ENCODE results near the gene MRTFA. TPM values are rescaled to one million over a fixed set of nuclear protein-coding genes. Genes with fewer than 3 reads are reported as not detected.

MRTFA gene
- total and polyA plus RNA-seq, 2 of the 13 experiments (the other 11 are each of a cell fraction or from before 2014, with no cell fraction given) = 2.4 to 8.2 TPM

DNA sequence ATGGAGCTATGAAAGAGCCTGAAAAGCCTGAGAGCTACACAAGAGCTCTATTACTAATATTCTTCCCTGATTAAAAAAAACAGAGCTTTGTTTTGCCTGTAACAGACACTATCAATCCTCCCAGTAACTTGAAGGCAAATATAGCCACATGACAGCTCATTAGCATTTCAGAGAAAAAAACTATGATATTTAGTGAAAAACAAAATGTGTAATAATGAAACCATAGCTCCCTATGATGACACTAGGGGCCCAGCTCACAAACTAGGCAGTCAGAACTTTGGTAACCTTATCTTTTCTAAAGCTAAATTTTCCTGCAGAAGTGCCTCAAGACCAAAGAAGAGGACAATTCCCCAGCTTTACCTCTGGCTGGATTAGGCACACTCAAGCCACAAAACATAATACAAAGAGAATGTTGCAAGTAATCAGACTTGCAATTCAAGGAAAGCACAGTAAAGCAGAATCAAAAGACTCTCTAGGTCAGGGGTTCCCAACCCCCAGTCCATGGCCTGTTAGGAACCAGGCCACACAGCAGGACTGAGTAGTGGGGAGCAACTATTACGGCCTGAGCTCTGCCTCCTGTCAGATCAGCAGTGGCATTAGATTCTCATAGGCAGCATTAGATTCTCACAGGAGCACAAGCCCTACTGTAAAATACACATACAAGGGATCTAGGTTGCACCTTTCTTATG, 53.3 kb downstream of the MRTFA start:
- in situ Hi-C loops (cut with HindIII; ENCODE audit: extremely low pct_ligation_motif_present, low pct_unique_long_range_greater_than_20kb) (no loop called here), intact Hi-C loops (cut with micrococcal nuclease; ENCODE audit: unreplicated experiment) (loop anchor here (10.0 kb wide), 2 partner anchors 52 to 58 kb away; partner anchors contain the start of gene MRTFA)
- Histone ChIP-seq H2AFZ (ENCODE audit: low read length) (no peak overlapping the region), H3K4me2 (ENCODE audit: low read depth, low read length) (no peak overlapping the region), H3K36me3 (replicated peaks in 1 of 2; ENCODE audit: control insufficient read depth in 1 of 2, insufficient read depth in 2 of 2, low read length in 2 of 2) (peaks cover 0 to 2% of the 10 kb centered on the region in 2 experiments; a peak in 2 of 5 replicates), H3K4me3 (replicated peaks in 1 of 3; ENCODE audit: insufficient read depth in 1 of 3, low read depth in 2 of 3, low read length in 3 of 3) (no peak overlapping the region), H3K27ac (ENCODE audit: extremely low read length, insufficient read depth, low read length) (no peak overlapping the region), H3K4me1 (ENCODE audit: insufficient read depth, low read length) (peaks cover 35% of the 10 kb centered on the region), H3K27me3 (ENCODE audit: control insufficient read depth in 1 of 2, insufficient read depth in 2 of 2, low read length in 2 of 2) (no peaks in the 10 kb centered on the region), H3K9ac (ENCODE audit: insufficient read depth, low read depth, low read length) (no peak overlapping the region), H4K20me1 (ENCODE audit: insufficient read depth, low read length) (no peaks in the 10 kb centered on the region), H3K9me3 (ENCODE audit: low read length) (no peaks in the 10 kb centered on the region), H3K79me2 (ENCODE audit: insufficient read depth, low read length) (peaks cover 12% of the 10 kb centered on the region)
- WGBS (ENCODE audit: low lambda C conversion rate) = 88% methylated on average over 1 of the region's 1 CpG
- TF ChIP-seq ZNF772 (CRISPR knock-in tag; IDR thresholded peaks at IDR 0.05) (no peak), RELA (CRISPR knock-in tag; IDR thresholded peaks at IDR 0.05) (no peak), ZNF354B (CRISPR knock-in tag; IDR thresholded peaks at IDR 0.05) (no peak), FOXA3 (CRISPR knock-in tag; IDR thresholded peaks at IDR 0.05) (no peak), GABPB1 (CRISPR knock-in tag; IDR thresholded peaks at IDR 0.05) (no peak), SP2 (CRISPR knock-in tag; IDR thresholded peaks at IDR 0.05) (no peak), ZKSCAN1 (IDR thresholded peaks at IDR 0.05; ENCODE audit: low read length) (no peak)
- CTCF ChIA-PET (ENCODE audit: low intra/inter-chr PET ratio, low total read pairs) = no interaction called here
- no TSS peak for BruUV-seq (replicated peaks)
- FAIRE-seq (no peak), ATAC-seq (no peak), DNase-seq (ENCODE audit: low spot score) (no peak)
- POLR2A ChIA-PET = interaction anchor here (0.8 to 1.1 kb wide), 2 partner anchors 38 to 85 kb away, joined by 3 read pairs; no protein-coding TSS in a partner anchor

DNA sequence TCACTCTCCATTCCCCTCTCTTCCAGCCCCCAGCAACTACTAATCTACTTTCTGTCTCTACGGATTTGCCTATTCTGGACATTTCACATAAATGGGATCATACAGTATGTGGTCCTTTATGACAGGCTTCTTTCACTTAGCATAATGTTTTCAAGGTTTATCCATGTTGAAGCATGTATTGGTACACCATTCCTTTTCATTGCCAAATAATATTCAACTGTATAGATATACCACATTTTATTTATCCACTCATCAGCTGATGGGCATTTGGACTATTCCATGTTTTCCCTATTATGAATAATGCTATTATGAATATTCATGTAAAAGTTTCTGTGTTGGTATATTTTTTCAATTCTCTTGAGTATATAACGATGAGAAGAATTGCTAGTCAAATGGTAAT, 54.5 kb downstream of the MRTFA start:
- Histone ChIP-seq H2AFZ (ENCODE audit: low read length) (no peak overlapping the region), H3K4me1 (ENCODE audit: insufficient read depth, low read length) (peaks cover 24% of the 10 kb centered on the region), H3K36me3 (replicated peaks in 1 of 2; ENCODE audit: control insufficient read depth in 1 of 2, insufficient read depth in 2 of 2, low read length in 2 of 2) (peaks cover 0 to 2% of the 10 kb centered on the region in 2 experiments; a peak in 2 of 5 replicates), H4K20me1 (ENCODE audit: insufficient read depth, low read length) (no peaks in the 10 kb centered on the region), H3K4me2 (ENCODE audit: low read depth, low read length) (no peak overlapping the region), H3K4me3 (replicated peaks in 1 of 3; ENCODE audit: insufficient read depth in 1 of 3, low read depth in 2 of 3, low read length in 3 of 3) (no peak overlapping the region), H3K9me3 (ENCODE audit: low read length) (no peaks in the 10 kb centered on the region), H3K27ac (ENCODE audit: extremely low read length, insufficient read depth, low read length) (no peak overlapping the region), H3K9ac (ENCODE audit: insufficient read depth, low read depth, low read length) (no peak overlapping the region), H3K79me2 (ENCODE audit: insufficient read depth, low read length) (peaks cover 13% of the 10 kb centered on the region), H3K27me3 (ENCODE audit: control insufficient read depth in 1 of 2, insufficient read depth in 2 of 2, low read length in 2 of 2) (no peaks in the 10 kb centered on the region)
- in situ Hi-C loops (cut with HindIII; ENCODE audit: extremely low pct_ligation_motif_present, low pct_unique_long_range_greater_than_20kb) = no loop called here
- ATAC-seq = no peak
- BruUV-seq (replicated peaks) = no TSS peak
- POLR2A ChIA-PET = no interaction called here
- CTCF ChIA-PET (ENCODE audit: low intra/inter-chr PET ratio, low total read pairs) = no interaction called here
- intact Hi-C loops (cut with micrococcal nuclease; ENCODE audit: unreplicated experiment) = loop anchor here (10.0 kb wide), 2 partner anchors 53 to 57 kb away; partner anchors contain the start of gene MRTFA
- FAIRE-seq = no peak
- no peak for DNase-seq (ENCODE audit: low spot score)
- 93% methylated on average over 2 of the region's 2 CpGs for WGBS (ENCODE audit: low lambda C conversion rate)
- TF ChIP-seq ZFY (CRISPR knock-in tag; IDR thresholded peaks at IDR 0.05) (no peak), GFI1 (CRISPR knock-in tag; IDR thresholded peaks at IDR 0.05; ENCODE audit: borderline replicate concordance) (no peak), LCORL (IDR thresholded peaks at IDR 0.05) (no peak), LCORL (CRISPR knock-in tag; IDR thresholded peaks at IDR 0.05) (no peak), SCMH1 (CRISPR knock-in tag; IDR thresholded peaks at IDR 0.05; ENCODE audit: borderline replicate concordance) (no peak), NFIC (IDR thresholded peaks at IDR 0.05; ENCODE audit: low read length) (no peak), BORCS8-MEF2B (CRISPR knock-in tag; IDR thresholded peaks at IDR 0.05) (no peak), RBM39 (IDR thresholded peaks at IDR 0.05; ENCODE audit: low read depth, low read length, poor library complexity, severe bottlenecking) (no peak), REL (CRISPR knock-in tag; conservative IDR thresholded peaks at IDR 0.05) (no peak)
- TF ChIP-seq, protein P1, sequence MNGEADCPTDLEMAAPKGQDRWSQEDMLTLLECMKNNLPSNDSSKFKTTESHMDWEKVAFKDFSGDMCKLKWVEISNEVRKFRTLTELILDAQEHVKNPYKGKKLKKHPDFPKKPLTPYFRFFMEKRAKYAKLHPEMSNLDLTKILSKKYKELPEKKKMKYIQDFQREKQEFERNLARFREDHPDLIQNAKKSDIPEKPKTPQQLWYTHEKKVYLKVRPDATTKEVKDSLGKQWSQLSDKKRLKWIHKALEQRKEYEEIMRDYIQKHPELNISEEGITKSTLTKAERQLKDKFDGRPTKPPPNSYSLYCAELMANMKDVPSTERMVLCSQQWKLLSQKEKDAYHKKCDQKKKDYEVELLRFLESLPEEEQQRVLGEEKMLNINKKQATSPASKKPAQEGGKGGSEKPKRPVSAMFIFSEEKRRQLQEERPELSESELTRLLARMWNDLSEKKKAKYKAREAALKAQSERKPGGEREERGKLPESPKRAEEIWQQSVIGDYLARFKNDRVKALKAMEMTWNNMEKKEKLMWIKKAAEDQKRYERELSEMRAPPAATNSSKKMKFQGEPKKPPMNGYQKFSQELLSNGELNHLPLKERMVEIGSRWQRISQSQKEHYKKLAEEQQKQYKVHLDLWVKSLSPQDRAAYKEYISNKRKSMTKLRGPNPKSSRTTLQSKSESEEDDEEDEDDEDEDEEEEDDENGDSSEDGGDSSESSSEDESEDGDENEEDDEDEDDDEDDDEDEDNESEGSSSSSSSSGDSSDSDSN (CRISPR knock-in tag; IDR thresholded peaks at IDR 0.05) = no peak

Measured in HepG2 (cell line).